HG03460 (cell line): ENCODE results near the gene CFDP1.

Source experiments
- ATAC-seq: cut with Tn5 transposase; IDR thresholded peaks from one replicate; pipeline ENCODE4 v1.9.1; 2021; ENCODE audit not compliant: unreplicated experiment

Gene CFDP1

GRCh38 chr16:75432828-75433731 lies at the start of gene CFDP1:
Gene CFDP1 (minus strand): TSS chr16:75433503. CDS start chr16:75433352, 151 bp downstream.
- ATAC-seq, result peak; percentile 93

GRCh38 chr16:75482434-75483205 lies 49.3 kb upstream of the CFDP1 start:
- ATAC-seq, result no peak

GRCh38 chr16:75481475-75481874 lies 48.2 kb upstream of the CFDP1 start:
- no peak for ATAC-seq

GRCh38 chr16:75479421-75479990 lies 46.2 kb upstream of the CFDP1 start:
- ATAC-seq, result no peak

GRCh38 chr16:75478480-75479345 lies 45.4 kb upstream of the CFDP1 start:
- ATAC-seq, result no peak

- no peak for ATAC-seq
These were observed 44.6 kb upstream of the CFDP1 start for GRCh38 chr16:75477680-75478473.

- no peak for ATAC-seq
These were observed 43.5 kb upstream of the CFDP1 start for GRCh38 chr16:75476817-75477216.

- ATAC-seq, result no peak
These were observed 42.1 kb upstream of the CFDP1 start for GRCh38 chr16:75475420-75475847.

GRCh38 chr16:75472908-75473877 lies 39.9 kb upstream of the CFDP1 start:
- no peak for ATAC-seq

- ATAC-seq, result peak; percentile 82
These were observed 38.7 kb upstream of the CFDP1 start for GRCh38 chr16:75471723-75472633.

GRCh38 chr16:75466760-75467159 lies 33.5 kb upstream of the CFDP1 start:
- no peak for ATAC-seq

- ATAC-seq, result peak; percentile 96
These were observed 31.0 kb upstream of the CFDP1 start, which contains the start of gene TMEM170A for GRCh38 chr16:75464122-75464918. Gene TMEM170A (minus strand): TSS chr16:75464689. CDS start chr16:75464600, 89 bp downstream.

- peak; percentile 16 for ATAC-seq
These were observed 30.3 kb upstream of the CFDP1 start for GRCh38 chr16:75463389-75464121.

- no peak for ATAC-seq
These were observed 29.5 kb upstream of the CFDP1 start for GRCh38 chr16:75462806-75463205.

- ATAC-seq, result no peak
These were observed 28.3 kb upstream of the CFDP1 start for GRCh38 chr16:75461575-75461974.

GRCh38 chr16:75460446-75460845 lies 27.1 kb upstream of the CFDP1 start:
- no peak for ATAC-seq
